CD4-positive, alpha-beta T cell treated with Interleukin-4 for 1 hour (primary cell): Measurements from ENCODE around the gene PRR23B.

Experiments used
- DNase-seq, 2 donors: peaks; one replicate each; pipeline ENCODE4 v3.0.0-alpha.2; 2020 to 2022

PRR23B gene

DNA sequence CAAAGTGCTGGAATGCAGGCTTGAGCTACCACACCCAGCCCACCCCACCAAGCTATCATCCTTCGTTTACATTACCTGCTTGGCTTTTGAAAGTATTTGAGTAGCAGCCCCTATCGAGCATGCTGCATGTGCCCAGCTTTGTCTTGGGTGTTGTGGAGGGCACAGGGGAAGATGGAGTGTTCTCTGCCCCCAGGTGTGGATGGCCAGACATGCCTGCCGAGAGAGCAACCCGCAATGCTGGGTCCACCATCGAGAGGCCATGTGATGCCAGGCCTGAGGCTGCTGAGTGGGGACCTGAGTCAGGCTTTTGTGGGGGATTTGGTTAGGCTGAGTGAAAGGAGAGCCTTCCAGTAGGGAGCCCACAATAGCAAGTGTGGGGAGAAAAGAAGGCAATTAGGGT is 47.8 kb downstream of the PRR23B start:
- no peak for DNase-seq

DNA sequence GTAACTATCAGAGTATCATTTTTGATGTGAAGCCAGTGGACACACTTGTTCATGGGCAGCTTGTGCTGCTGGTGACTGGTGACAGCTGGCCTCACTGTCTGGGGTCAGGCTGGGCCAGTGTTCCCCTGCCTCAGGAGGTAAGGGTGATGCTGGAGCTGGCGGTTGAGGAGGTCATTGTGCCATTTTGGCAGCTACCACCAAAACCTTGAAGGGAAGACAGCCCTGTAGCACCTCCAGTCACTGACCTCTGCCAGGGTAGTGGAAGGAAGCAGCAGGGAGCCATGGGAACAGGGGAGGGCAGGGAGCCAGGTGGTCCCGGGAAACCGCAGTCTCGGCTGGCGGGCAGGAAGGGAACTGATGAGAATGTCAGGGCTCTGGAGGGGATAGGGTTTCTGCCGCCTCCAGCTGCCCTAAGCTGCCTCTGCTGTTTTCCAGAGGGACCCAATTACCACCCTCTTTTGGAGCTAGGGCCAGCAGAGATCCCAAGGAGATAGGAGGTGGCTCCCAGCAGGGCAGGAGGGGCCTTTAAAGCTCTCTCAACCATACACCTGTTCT is 48.9 kb downstream of the PRR23B start:
- DNase-seq: no peak
